GM19455 (cell line): ENCODE results near the gene SMG6.
"Not testable (repeated sequence)": the region's sequence is repeated elsewhere in the genome, so short reads cannot be mapped to it uniquely, and the experiment has no call there.

Source experiments
- ATAC-seq: cut with Tn5 transposase; IDR thresholded peaks from one replicate; pipeline ENCODE4 v1.9.1; 2021; ENCODE audit not compliant: unreplicated experiment

Gene SMG6

DNA sequence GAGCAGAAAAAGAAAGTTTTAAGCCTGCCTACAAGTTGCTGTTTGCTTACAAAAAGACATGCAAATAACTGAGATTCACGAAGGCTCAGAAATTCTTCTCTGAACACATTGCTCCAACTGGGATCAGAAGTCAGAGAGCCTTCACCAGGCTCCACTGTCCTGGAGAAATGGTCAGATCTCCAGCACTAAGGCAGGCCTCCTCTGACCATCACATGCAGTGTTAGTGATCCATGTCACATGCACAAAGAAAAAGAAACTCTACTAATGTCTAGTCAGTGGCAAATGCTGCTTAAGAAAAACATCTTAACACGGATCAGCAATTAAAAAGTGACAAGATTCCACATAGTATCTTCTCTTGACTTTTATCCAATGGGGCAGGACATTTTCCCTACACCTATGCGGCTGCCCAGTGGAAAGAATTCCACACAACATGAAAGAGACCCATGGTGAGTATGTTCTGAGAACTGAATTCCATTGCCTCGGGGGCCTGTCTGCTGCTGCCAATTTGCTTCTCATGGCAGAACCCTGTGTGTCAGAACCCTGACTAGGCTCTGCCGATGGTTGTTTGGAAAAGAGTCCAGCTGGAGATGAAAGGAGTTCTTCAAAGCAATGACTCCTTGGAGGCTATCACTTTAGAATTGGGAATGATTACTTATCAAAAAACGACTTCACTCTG lies 152.1 kb downstream of the SMG6 start:
- ATAC-seq = no peak

DNA sequence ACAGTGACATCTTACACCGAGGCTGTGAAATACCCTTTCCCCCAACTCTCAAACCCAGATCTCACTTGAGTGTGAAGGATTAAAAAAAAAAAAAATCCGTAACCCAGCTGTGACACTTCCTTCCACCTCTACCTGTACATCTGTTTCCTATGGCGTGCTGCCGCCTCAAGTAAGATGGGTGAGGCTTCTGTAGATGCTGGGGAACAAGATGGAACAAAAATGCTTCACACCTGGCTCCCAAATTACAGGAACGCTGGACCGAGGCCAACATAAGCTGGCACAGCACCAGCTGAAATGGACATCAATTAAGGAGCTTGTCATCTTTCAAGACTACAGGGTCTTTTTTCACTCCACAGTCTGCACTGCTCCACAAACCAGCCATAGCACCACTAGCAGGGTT lies 152.8 kb downstream of the SMG6 start:
- ATAC-seq = no peak

DNA sequence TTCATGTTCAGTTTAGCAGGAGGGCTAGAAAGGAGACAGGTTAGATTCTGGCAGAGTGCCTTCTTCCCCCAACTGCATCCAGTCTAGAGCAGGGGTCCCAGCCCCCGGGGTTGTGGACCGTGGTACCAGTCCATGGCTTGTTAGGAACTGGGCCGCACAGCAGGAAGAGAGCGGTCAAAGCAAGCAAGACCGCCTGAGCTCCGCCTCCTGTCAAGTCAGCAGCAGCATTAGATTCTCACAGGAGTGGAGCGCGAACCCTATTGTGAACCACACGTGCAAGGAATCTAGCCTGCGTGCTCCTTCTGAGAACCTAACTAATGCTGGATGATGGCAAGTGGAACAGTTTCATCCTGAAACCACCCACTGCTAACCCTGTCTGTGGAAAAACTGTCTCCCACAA lies 153.7 kb downstream of the SMG6 start:
- ATAC-seq = no peak

DNA sequence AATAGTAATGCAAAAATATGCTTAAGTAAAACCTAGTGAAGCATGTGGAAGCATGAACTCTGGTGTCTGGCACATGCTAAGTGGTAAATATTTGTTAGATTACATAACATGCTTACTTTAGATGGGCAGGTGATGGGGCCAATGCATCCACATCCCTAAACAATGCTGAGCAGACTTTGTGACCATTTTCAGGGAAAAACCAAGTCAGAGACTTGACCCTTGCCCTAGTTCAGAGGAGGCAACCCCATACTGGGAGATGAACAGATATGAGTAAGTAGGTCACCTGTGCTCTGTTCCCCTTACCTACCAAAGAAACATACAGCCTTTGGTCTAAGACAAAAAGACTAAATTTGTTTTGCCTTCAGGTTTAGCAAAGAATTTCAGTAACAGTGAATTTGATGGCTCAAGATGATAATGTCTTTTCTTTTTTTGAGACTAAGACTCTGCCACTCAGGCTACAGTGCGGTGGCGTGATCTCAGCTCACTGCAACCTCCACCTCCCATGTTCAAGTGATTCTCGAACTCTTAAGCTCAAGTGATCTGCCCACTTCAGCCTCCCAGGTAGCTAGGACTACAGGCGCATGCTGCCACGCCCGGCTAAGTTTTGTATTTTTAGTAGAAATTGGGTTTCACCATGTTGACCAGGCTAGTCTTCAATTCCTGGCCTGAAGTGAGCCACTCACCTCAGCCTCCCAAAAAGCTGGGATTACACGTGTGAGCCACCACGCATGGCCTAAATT lies 157.3 kb downstream of the SMG6 start:
- no peak for ATAC-seq

DNA sequence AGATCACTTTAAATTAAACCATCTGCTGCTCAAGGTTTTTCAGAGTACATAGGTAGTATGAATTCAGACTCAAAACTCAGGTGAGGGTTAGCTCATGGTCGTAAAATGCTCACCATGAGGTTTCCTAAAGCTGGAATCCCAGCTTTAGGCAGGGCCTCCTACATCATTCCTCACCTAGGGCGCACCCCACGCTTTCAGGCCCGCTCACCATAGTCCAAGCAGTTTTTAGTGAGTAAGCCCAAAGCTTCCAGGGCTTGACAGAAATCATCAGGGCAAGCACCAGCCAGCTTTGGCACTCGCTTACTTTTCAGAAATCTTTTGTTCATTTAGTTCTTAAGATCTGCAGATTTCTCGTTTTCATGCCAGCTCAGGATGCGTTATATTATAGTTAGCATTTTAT lies 158.9 kb downstream of the SMG6 start:
- no peak for ATAC-seq

DNA sequence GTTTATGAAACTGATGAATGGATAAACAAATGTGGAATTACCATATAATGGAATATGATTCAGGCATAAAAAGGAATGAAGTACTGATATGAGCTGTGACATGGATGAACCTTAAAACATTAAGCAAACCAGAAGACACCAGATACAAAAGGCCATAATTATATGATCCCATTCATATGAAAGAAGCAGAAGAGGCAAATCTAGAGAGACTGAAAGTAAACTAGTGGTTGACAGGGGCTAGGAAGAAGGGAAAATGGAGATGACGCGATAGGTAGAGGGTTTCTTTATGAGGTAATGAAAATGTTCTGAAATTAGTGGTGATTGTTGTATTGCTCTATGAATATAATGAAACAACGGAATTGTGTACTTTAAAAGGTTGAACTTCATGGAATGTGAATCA lies 160.3 kb downstream of the SMG6 start:
- ATAC-seq = no peak

DNA sequence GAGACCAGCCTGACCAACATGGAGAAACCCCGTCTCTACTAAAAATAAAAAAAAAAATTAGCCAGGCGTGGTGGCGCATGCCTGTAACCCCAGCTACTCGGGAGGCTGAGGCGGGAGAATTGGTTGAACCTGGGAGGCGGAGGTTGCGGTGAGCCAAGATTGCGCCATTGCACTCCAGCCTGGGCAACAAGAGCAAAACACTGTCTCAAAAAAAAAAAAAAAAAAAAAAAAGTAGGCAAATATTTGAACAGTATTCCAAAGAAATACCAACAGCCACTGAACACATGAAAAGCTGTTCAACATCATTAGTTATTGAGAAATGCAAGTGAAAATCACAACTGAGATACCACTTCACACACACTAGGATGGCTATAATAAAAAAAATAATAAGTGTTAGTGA lies 160.9 kb downstream of the SMG6 start:
- not testable (repeated sequence) for ATAC-seq

DNA sequence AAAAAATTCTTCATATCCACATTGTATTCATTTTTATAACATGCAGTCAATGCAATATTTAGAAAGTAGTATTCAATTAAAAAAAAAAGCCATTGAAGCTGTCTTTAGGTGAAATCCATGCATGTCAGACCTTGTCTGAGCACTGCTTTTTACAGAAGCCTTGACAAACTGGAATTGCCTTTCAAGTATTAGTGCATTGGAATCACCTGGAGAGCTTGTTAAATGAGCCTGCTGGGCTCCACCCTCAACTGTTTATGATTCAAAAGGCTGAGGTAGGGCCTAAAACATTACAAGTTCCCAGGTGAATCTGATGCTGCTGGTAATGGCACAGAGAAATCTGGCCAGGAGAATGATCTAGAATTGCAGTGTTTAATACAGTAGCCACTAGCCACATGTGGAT lies 162.9 kb downstream of the SMG6 start:
- no peak for ATAC-seq

DNA sequence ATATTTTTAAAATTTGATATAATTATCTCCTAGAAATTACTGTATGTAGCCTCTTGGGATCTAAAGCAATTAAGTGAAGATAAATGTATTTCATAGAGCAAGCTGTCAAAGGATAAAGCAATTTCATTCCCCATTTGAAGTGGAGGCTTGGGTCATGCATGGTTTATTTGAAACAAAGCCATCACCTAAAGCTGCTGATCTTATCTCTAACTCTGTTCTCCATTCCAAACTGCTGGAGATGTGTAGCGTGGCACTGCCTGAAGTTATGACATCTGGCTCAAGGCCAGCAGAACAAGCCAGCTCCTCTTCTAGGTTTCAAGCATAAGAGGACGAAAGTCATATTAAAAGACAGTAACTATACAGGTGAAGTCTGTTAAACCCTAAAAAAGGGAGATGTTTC lies 164.8 kb downstream of the SMG6 start:
- ATAC-seq = no peak

DNA sequence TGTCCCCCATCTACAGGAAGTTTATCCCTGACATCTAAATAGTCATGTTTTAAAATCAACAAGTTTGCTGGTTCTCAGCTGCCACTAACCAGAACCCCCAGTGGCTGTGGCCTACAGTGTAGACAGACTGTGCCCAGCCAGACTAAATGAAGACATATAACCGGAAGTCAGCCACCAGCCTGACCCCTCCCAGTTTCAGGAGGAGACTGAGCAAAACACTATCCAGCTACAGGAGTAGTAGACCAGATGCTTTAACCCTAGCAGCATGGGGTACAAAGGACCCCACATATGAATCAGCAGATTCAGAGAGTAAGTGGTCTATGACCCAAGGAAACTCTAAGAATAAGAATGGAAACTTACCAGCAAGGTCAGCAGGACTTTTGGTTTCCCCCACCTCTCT lies 165.3 kb downstream of the SMG6 start:
- ATAC-seq = peak; percentile 73

DNA sequence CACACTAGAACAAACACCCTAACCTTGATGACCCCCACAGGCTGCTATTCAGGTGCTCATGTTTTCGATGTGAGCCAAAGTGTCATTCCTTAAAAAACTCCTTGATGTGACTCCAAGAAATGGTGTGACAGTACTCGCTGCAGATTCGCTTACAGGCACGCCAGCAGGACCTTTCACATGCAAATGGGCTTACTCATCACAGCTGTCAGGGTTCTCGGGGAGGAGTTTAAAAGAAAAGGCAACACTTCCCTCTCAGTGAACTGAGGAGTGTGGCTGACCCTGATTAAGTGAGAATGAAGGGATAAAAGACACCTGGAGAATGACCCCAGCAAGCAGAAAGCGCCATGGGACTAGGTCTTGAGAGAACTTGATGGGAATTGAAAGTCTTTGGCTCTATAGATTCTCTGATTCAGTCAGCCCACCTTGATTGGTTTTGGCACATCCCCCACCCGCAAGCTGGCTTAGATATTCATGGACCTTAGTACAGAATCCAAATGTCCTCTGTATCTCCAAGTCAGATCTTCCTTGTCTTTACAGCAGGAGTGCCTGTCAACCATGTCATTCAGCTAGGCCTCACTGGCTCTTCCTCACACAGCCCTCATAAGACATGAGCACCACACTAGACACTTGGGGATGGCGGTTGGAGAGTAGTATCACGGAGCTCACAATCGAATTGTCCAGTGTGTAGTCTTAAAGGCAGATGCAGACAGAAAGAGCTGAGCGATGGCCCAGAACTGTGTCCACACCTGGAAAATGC lies 166.1 kb downstream of the SMG6 start:
- no peak for ATAC-seq

DNA sequence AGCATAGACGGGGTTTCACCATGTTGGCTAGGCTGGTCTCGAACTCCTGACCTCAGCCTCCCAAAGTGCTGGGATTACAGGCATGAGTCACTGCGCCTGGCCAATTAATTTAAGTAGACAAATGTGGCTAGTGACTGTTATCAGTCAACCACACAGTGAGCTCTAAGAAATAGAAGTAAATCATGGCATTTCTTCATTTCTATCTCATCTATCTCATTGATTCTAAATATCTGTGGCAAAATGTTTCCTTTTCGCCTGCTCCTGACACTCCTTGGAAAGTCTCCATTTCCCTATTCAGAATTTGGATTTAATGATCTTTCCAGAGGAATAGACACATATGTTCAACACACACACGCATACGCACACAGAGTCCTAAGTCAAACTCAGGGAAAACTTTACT lies 167.3 kb downstream of the SMG6 start:
- no peak for ATAC-seq

DNA sequence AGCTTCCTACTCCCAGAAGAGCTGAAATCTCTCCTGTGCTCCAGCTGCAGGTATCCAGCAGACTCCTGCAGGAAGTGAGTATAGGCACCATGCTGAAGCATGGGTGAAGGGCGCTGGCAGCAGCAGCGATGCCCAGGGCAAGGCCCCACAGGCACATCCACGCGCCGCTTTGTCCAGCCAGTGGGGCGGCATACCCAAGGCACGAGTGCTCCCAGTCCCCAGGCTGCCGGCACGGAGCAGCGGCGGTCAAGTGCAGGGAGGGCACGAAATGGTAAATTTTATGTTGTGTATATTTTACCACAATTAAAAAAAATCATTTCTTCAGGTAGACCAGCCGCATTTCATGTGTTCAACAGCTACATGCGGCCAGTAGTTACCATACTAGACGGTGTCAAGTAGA lies 175.6 kb downstream of the SMG6 start:
- ATAC-seq = no peak

DNA sequence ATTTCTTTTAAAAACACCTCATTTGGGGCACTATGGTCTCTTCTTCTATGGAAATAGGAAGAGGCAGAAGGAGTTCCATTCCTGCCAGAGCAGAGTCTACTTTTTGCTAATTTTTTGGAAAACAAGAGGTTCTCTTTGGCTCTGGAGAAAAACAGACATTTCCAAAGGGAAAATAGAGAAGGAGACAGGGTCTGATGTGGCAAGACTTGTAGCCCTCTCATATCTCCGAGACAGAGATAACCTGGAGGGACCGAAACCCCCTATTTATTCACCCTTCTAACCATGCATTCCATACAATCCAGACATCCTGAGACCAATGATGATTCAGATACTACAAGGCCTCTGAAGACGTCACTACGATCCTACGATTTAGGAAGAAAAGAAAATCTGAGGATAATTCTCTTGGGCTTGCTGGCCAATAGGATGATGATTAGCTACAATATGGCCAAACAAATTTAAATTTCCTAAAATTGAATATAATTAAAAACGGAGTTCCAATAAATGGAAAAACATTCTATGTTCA lies 178.5 kb downstream of the SMG6 start:
- no peak for ATAC-seq

DNA sequence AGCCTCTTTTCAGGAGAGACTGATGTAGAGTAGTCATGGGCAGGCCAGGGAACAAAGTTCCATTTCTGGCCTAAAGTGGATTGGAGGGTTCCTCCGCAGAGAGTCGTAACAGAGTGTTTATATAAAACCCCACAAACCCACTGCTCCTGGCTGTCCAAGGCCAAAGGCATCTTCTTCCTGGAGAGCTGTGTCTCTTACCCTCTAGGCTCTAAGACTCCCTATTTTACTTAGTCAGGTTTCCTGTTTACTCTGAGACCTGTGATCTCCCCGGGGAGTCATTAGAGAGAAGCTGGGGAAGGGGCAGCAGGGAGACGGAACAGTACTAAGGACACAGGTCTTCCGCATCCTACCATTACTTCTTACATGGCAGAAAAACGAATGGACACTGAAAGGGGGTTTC lies 179.2 kb downstream of the SMG6 start:
- no peak for ATAC-seq

DNA sequence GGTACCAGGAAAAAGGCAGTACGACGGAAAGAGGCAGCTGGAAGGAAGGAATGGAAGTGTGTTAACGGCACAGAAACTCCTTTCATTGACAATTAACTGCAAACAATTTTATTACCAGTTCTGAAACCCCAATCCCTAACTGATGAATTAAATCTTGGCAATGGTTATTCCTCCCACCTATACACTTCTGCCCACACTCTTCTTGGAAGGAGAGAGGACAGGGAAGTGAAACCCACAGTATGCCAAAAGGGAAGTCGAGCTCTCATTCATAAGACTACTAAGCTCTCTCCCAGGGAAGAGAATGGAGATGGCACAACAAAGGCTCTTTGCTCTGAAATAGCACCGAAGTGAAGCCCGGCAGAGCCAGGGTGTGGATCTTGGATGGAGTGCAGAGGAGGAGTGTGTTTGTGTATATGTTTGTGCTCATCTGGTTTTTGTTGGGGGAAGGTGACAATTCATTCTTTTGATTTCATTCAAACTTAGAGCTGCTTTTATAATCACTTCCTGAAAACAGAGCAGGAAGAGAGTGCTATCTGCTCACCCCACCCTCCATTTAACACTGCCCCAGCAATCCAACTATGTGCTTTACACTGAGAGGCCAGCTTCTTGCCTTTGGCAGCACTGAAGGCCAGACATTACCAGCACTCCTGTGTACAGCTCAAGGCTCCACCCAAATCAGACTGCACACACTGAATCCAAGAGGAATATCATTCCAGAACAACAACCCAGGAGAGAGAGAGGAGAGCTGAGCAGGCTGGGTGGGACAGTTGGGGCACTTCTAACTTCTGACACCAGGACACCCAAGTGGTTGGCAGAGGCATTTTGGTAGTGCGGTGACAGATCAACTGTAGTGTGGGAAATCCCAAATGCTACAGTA lies 180.0 kb downstream of the SMG6 start:
- no peak for ATAC-seq

DNA sequence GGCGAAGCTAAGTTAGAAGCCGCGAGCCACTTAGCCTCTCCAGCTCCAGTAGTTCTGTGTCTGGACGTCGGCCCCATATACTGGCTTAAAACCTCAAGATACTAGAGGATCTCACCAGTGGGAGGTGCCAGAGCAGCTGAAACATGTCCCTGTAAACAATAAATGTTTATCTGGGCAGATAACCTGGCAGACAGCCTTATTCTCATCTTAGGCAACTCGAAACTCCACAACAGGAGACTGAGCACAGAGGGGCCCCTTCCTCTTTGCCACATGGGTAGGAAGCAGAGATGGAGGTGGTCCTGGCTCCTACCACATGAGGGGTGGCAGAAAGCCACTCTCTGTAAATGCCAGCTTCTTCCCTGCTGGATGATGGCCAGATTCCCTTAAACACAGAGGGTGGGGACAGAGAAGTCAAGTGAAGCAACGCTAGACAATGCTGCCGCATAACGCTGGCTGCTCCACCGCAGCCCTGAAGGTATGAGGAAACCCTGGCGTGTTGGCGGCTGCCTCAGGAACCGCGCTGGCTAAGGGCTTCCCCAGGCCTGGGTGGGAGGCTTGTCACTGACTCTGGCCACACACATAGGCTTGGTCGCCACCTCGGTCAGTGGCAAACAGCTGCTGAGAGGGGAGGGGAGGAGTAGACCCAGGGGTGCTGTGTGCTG lies 180.8 kb downstream of the SMG6 start:
- ATAC-seq = no peak

DNA sequence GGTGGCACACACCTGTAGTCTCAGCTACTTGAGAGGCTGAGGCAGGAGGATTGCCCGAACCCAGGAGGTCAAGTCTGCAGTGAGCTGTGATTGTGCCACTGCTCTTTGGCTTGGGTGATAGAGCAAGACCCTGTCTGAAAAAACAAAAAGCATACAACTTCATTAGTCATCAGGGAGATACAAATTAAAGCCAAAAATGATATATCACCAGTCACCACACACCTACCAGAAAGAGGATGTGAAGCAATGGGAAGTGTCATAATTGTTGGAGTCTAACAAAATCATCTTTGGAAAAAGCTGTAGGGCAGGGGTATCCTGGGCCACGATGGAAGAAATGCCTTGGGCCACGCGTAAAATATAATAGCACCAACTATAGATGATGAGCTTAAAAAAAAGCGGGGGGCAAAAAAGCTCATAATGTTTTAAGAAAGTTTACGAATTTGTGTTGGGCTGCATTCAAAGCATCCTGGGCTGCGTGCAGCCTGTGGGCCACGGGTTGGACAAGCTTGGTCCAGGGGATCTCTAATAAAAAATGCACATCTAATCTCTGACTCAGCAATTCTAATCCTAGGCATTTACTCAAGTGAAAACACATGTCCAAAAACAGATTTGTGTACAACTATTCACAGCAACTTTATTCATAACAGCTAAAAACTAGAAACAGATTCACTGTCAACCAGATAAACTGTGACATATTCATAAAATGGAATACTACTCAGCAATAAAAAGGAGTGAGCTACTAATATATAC lies 182.8 kb downstream of the SMG6 start:
- no peak for ATAC-seq

DNA sequence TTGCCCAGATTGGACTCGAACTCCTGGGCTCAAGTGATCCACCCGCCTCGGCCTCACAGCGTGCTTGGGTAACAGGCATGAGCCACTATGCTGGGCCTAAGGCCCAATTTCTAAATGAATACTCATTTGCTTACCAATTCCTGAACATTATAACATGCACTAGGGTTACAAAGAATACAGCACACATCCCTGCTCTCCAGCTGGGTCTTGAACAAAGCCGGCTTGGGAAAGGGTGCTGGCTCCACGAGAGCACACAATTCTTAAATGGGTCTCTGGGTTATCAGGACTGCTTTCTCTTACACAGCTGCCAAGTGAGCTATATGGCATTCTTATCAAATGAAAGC lies 190.3 kb downstream of the SMG6 start:
- ATAC-seq = no peak

DNA sequence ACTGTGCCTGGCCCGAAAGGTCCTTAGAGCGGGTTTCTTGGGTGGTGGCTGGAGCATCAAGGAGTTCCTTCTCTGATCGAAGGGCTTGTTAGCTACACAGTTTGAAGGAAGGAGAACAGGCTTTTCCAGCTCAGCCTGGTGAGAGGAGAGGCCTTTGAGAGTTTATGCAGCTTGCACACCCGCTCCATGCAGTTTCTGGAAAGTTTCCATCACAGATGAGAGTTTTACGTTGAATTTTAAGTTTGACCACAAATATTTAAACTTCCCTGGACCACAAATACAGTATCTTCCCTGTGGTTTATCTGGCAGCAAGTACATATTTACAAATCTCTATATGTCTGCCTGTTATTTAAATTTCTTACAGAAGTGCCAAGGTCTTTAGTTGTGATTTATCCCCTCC lies 191.9 kb downstream of the SMG6 start:
- ATAC-seq = no peak
